ENCODE results near the gene SUCLG2. TPM values are rescaled to one million over a fixed set of nuclear protein-coding genes. Genes with fewer than 3 reads are reported as not detected.
A peak's percentile ranks its signal among the peaks of the same experiment; 100 is the strongest.

SUCLG2 gene
- total RNA-seq, 1 donor from 2014 or later: 53.8 TPM

- no peak for ATAC-seq
- H3K36me3 ChIP-seq: no peaks in the 10 kb centered on the region
- intact Hi-C loops (cut with DNase I): no loop called here
- no peak overlapping the region for H3K4me3 ChIP-seq
- DNase-seq: no peak
- no peaks in the 10 kb centered on the region for H3K27me3 ChIP-seq
- H3K9me3 ChIP-seq: no peaks in the 10 kb centered on the region
- peaks cover 28% of the 10 kb centered on the region for H3K4me1 ChIP-seq
- H3K27ac ChIP-seq: no peak overlapping the region
- TF ChIP-seq, protein P1, sequence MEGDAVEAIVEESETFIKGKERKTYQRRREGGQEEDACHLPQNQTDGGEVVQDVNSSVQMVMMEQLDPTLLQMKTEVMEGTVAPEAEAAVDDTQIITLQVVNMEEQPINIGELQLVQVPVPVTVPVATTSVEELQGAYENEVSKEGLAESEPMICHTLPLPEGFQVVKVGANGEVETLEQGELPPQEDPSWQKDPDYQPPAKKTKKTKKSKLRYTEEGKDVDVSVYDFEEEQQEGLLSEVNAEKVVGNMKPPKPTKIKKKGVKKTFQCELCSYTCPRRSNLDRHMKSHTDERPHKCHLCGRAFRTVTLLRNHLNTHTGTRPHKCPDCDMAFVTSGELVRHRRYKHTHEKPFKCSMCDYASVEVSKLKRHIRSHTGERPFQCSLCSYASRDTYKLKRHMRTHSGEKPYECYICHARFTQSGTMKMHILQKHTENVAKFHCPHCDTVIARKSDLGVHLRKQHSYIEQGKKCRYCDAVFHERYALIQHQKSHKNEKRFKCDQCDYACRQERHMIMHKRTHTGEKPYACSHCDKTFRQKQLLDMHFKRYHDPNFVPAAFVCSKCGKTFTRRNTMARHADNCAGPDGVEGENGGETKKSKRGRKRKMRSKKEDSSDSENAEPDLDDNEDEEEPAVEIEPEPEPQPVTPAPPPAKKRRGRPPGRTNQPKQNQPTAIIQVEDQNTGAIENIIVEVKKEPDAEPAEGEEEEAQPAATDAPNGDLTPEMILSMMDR (IDR thresholded peaks at IDR 0.05): no peak
Observed at GRCh38 chr3:67650084-67650483, 4.3 kb downstream of the SUCLG2 start.

DNA sequence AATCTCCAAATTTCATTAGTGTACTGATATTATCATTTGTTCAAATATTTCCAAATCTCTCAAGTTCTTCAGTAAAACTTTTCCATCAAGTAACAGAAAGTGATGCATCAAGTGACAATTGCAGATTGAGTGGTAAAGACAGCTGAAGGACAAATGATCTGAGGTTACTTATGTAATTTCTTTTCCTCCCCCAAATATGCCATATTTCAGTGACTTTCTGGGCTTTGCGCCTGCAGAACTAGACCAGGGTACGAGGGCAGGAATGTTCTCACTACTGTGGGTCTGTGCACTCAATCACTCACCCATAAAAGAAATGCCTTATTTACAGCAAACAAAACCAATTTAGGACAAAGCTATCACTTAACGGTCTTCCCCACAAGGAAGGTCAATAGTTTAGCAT, 4.7 kb downstream of the SUCLG2 start:
- Histone ChIP-seq H3K27me3 (no peaks in the 10 kb centered on the region), H3K4me1 (peaks cover 24% of the 10 kb centered on the region), H3K36me3 (no peaks in the 10 kb centered on the region), H3K9me3 (no peaks in the 10 kb centered on the region), H3K4me3 (no peak overlapping the region), H3K27ac (no peak overlapping the region)
- DNase-seq (no peak), ATAC-seq (no peak)
- intact Hi-C loops (cut with DNase I): no loop called here
- TF ChIP-seq, protein P1 (IDR thresholded peaks at IDR 0.05): no peak

DNA sequence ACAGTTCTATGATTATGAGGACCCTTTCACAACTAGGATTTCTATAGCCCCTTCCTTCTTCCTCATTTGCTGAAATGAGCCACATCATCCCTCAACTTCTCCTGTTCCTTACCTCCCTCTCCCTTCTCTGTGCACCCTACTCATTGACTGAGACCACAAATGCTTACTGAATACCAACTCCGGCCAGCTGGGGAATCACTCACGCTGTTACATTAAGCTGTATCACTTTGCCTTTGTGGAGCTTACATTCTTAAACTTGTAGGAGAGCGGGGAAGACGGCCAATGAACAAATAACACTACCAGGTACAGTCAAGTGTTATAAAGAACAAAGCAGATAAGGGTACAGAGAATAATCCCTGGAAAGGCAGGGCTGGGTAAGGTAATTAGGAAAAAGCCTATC, 5.7 kb downstream of the SUCLG2 start:
- Histone ChIP-seq H3K9me3 (no peaks in the 10 kb centered on the region), H3K27ac (no peak overlapping the region), H3K36me3 (no peaks in the 10 kb centered on the region), H3K4me3 (no peak overlapping the region), H3K27me3 (no peaks in the 10 kb centered on the region), H3K4me1 (peaks cover 24% of the 10 kb centered on the region)
- intact Hi-C loops (cut with DNase I): no loop called here
- ATAC-seq (peak; percentile 36), DNase-seq (no peak)
- TF ChIP-seq, protein P1 (IDR thresholded peaks at IDR 0.05): no peak

DNA sequence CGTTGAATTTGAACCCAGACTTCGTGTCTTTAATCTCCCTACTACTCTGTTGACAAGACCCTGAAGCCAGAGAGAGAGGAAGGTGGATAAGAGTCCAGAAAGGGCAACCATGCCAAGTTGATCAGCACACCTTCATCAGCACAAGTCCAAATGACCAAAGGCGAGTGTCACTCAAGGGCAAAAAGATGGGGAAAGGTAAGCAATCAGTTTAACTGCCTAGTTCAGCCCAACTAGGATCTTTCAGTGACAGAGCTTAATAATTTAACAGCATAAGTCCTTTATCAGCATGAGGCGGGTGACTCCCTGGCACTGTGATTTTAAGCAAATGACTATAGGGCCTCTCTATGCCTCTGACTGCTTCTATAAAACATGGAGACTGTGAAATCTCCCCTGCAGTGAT, 6.2 kb downstream of the SUCLG2 start:
- peaks cover 20% of the 10 kb centered on the region for H3K4me1 ChIP-seq
- TF ChIP-seq, protein P1 (IDR thresholded peaks at IDR 0.05): no peak
- H3K4me3 ChIP-seq: no peak overlapping the region
- H3K27me3 ChIP-seq: no peaks in the 10 kb centered on the region
- DNase-seq (no peak), ATAC-seq (no peak)
- no peaks in the 10 kb centered on the region for H3K36me3 ChIP-seq
- H3K9me3 ChIP-seq: no peaks in the 10 kb centered on the region
- intact Hi-C loops (cut with DNase I): no loop called here
- no peak overlapping the region for H3K27ac ChIP-seq

DNA sequence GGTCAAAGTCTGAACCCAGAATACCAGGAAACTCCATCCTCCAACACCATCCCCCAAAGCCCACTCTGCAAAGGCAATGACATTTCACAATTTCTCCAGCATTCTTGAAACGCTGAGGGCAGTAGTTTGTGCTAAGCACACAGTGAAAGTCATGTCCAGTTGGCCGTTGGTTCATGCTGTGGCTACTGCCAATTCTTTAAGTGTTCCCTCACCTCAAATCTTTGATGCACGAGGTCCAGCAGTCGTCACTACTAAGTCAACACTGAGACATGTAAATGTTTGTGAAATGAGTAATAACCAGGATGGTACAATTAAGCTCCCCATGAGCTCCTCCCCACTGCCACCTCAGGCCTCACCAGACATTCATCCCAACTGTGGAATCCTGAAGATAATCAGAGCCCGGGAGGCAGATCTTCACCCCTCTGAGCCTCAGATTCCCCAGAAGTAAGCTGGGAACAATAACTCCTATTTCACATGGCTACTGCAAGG, 7.0 kb downstream of the SUCLG2 start:
- Histone ChIP-seq H3K4me3 (no peak overlapping the region), H3K27me3 (no peaks in the 10 kb centered on the region), H3K36me3 (no peaks in the 10 kb centered on the region), H3K27ac (no peak overlapping the region), H3K9me3 (no peaks in the 10 kb centered on the region), H3K4me1 (peaks cover 16% of the 10 kb centered on the region)
- intact Hi-C loops (cut with DNase I): no loop called here
- peak; percentile 88 for ATAC-seq
- DNase-seq: no peak
- TF ChIP-seq, protein P1 (IDR thresholded peaks at IDR 0.05): no peak

All from upper lobe of right lung (tissue), 1 donor.